ENCODE results near the gene PRKG1. TPM values are rescaled to one million over a fixed set of nuclear protein-coding genes. Genes with fewer than 3 reads are reported as not detected.

PRKG1 gene
- total RNA-seq, 2 donors from 2014 or later = 17.8 to 31.1 TPM

GRCh38 chr10:51422311-51423120 lies 348.2 kb downstream of the PRKG1 start:
- no peaks in the 10 kb centered on the region for H3K36me3 ChIP-seq
- TF ChIP-seq CTCF (IDR thresholded peaks at IDR 0.05) = peak; percentile 44 to 79
- H3K27me3 ChIP-seq = no peaks in the 10 kb centered on the region
- H3K9me3 ChIP-seq = no peaks in the 10 kb centered on the region
- peak overlapping the region; percentile 69 to 83 for H3K27ac ChIP-seq
- peaks cover 0 to 22% of the 10 kb centered on the region in 2 donors for H3K4me1 ChIP-seq
- DNase-seq (ENCODE audit: low spot score) = peak; percentile 76
- H3K4me3 ChIP-seq = peak overlapping the region in 1 of 2 donors; percentile 12

GRCh38 chr10:51423121-51423452 lies 348.8 kb downstream of the PRKG1 start:
- Histone ChIP-seq H3K36me3 (no peaks in the 10 kb centered on the region), H3K27ac (peak overlapping the region; percentile 69 to 83), H3K27me3 (no peaks in the 10 kb centered on the region), H3K4me1 (peaks cover 0 to 22% of the 10 kb centered on the region in 2 donors), H3K9me3 (no peaks in the 10 kb centered on the region), H3K4me3 (no peak overlapping the region)
- no peak for TF ChIP-seq CTCF (IDR thresholded peaks at IDR 0.05)
- no peak for DNase-seq (ENCODE audit: low spot score)

GRCh38 chr10:51425431-51425830 lies 351.1 kb downstream of the PRKG1 start:
- no peak for TF ChIP-seq CTCF (IDR thresholded peaks at IDR 0.05)
- H3K27ac ChIP-seq = no peak overlapping the region

GRCh38 chr10:51427758-51428157 lies 353.5 kb downstream of the PRKG1 start:
- Histone ChIP-seq H3K4me3 (no peak overlapping the region), H3K4me1 (peaks cover 0 to 9% of the 10 kb centered on the region in 2 donors), H3K27me3 (no peaks in the 10 kb centered on the region), H3K36me3 (no peaks in the 10 kb centered on the region), H3K27ac (no peak overlapping the region), H3K9me3 (no peaks in the 10 kb centered on the region)
- no peak for TF ChIP-seq CTCF (IDR thresholded peaks at IDR 0.05)
- no peak for DNase-seq (ENCODE audit: low spot score)

More at GRCh38 chr10:51425431-51425830, 351.1 kb downstream of the PRKG1 start:
- H3K4me1 ChIP-seq = peaks cover 0 to 22% of the 10 kb centered on the region in 2 donors
- H3K27me3 ChIP-seq = no peaks in the 10 kb centered on the region
- no peak overlapping the region for H3K4me3 ChIP-seq
- H3K36me3 ChIP-seq = no peaks in the 10 kb centered on the region
- no peak for DNase-seq (ENCODE audit: low spot score)
- H3K9me3 ChIP-seq = no peaks in the 10 kb centered on the region

GRCh38 chr10:51430506-51430905 lies 356.2 kb downstream of the PRKG1 start:
- H3K9me3 ChIP-seq = no peaks in the 10 kb centered on the region
- no peak overlapping the region for H3K27ac ChIP-seq
- TF ChIP-seq CTCF (IDR thresholded peaks at IDR 0.05) = no peak

More at GRCh38 chr10:51430506-51430905, 356.2 kb downstream of the PRKG1 start:
- Histone ChIP-seq H3K4me1 (peaks cover 0 to under 1% of the 10 kb centered on the region in 2 donors), H3K27me3 (no peaks in the 10 kb centered on the region), H3K36me3 (no peaks in the 10 kb centered on the region), H3K4me3 (no peak overlapping the region)
- no peak for DNase-seq (ENCODE audit: low spot score)

Data from right atrium auricular region (tissue), 2 donors.